Ectodermal cell (in vitro differentiated cells): ENCODE results near the gene EPB41L4B.

Source experiments
- H3K27ac ChIP-seq: 2 replicates; pipeline ENCODE4 v1.7.0; 2013; ENCODE audit warnings: mild to moderate bottlenecking, low read depth, low read length; ENCODE audit not compliant: insufficient read depth, poor library complexity, severe bottlenecking
- H3K27me3 ChIP-seq: 2 replicates; pipeline ENCODE4 v1.7.0; 2013; ENCODE audit warnings: mild to moderate bottlenecking, low read length; ENCODE audit not compliant: insufficient read depth, control insufficient read depth, poor library complexity, severe bottlenecking
- H3K36me3 ChIP-seq: one replicate; pipeline ENCODE4 v1.7.0; 2013; ENCODE audit warnings: low read length; ENCODE audit not compliant: control insufficient read depth, insufficient read depth
- H3K4me1 ChIP-seq: one replicate; pipeline ENCODE4 v1.7.0; 2013; ENCODE audit warnings: low read length; ENCODE audit not compliant: control insufficient read depth, insufficient read depth
- H3K4me3 ChIP-seq: 2 replicates; pipeline ENCODE4 v1.7.0; 2013; ENCODE audit warnings: low read depth, low read length, control low read depth; ENCODE audit not compliant: insufficient read depth
- H3K9me3 ChIP-seq: 2 replicates; pipeline ENCODE4 v1.7.0; 2013; ENCODE audit warnings: mild to moderate bottlenecking, low read length, moderate library complexity; ENCODE audit not compliant: control insufficient read depth
- WGBS, 2 experiments: methylation state at CpG; one replicate each; pipeline ENCODE4 v1.1.7; 2013; ENCODE audit warnings: missing lambda C conversion rate in 2 of 2; 5-methylcytosine and 5-hydroxymethylcytosine counted together

The EPB41L4B gene

GRCh38 chr9:109273869-109274268, 47.0 kb downstream of the EPB41L4B start:
- H3K4me3 ChIP-seq: no peak overlapping the region
- no peaks in the 10 kb centered on the region for H3K4me1 ChIP-seq
- WGBS, 2 experiments: 94 to 97% methylated on average over 3 of the region's 3 CpGs
- H3K27me3 ChIP-seq: no peaks in the 10 kb centered on the region
- H3K9me3 ChIP-seq: no peaks in the 10 kb centered on the region
- H3K27ac ChIP-seq: no peak overlapping the region
- H3K36me3 ChIP-seq: no peaks in the 10 kb centered on the region

- Histone ChIP-seq H3K27ac (no peak overlapping the region), H3K9me3 (peaks cover 3% of the 10 kb centered on the region), H3K4me3 (no peak overlapping the region), H3K36me3 (no peaks in the 10 kb centered on the region), H3K27me3 (no peaks in the 10 kb centered on the region), H3K4me1 (no peaks in the 10 kb centered on the region)
- WGBS, 2 experiments: 95 to 100% methylated on average over 2 of the region's 2 CpGs
Measured at GRCh38 chr9:109272745-109273144, 48.1 kb downstream of the EPB41L4B start.

- Histone ChIP-seq H3K27ac (no peak overlapping the region), H3K36me3 (no peaks in the 10 kb centered on the region), H3K4me3 (no peak overlapping the region), H3K4me1 (no peaks in the 10 kb centered on the region), H3K9me3 (peaks cover 5% of the 10 kb centered on the region), H3K27me3 (no peaks in the 10 kb centered on the region)
- WGBS, 2 experiments: 89 to 93% methylated on average over 4 of the region's 4 CpGs
Measured at GRCh38 chr9:109272045-109272444, 48.8 kb downstream of the EPB41L4B start.

- Histone ChIP-seq H3K36me3 (no peaks in the 10 kb centered on the region), H3K9me3 (peaks cover 5% of the 10 kb centered on the region), H3K4me1 (no peaks in the 10 kb centered on the region), H3K27me3 (no peaks in the 10 kb centered on the region), H3K27ac (no peak overlapping the region), H3K4me3 (no peak overlapping the region)
- 92 to 93% methylated on average over 15 of the region's 15 CpGs for WGBS, 2 experiments
Measured at GRCh38 chr9:109270971-109271925, 49.6 kb downstream of the EPB41L4B start.

GRCh38 chr9:109270441-109270840, 50.4 kb downstream of the EPB41L4B start:
- Histone ChIP-seq H3K27me3 (no peaks in the 10 kb centered on the region), H3K27ac (no peak overlapping the region), H3K4me1 (no peaks in the 10 kb centered on the region), H3K9me3 (peaks cover 5% of the 10 kb centered on the region), H3K4me3 (no peak overlapping the region), H3K36me3 (no peaks in the 10 kb centered on the region)

- Histone ChIP-seq H3K36me3 (no peaks in the 10 kb centered on the region), H3K4me3 (no peak overlapping the region), H3K27ac (no peak overlapping the region), H3K27me3 (no peaks in the 10 kb centered on the region), H3K4me1 (no peaks in the 10 kb centered on the region), H3K9me3 (peaks cover 5% of the 10 kb centered on the region)
- 90 to 94% methylated on average over 4 of the region's 5 CpGs for WGBS, 2 experiments
Measured at GRCh38 chr9:109269839-109270238, 51.0 kb downstream of the EPB41L4B start.

GRCh38 chr9:109269081-109269480, 51.8 kb downstream of the EPB41L4B start:
- WGBS, 2 experiments: 87 to 92% methylated on average over 3 of the region's 3 CpGs
- no peaks in the 10 kb centered on the region for H3K36me3 ChIP-seq
- H3K27ac ChIP-seq: no peak overlapping the region
- peaks cover 5% of the 10 kb centered on the region for H3K9me3 ChIP-seq
- no peak overlapping the region for H3K4me3 ChIP-seq
- H3K27me3 ChIP-seq: no peaks in the 10 kb centered on the region
- no peaks in the 10 kb centered on the region for H3K4me1 ChIP-seq

GRCh38 chr9:109267555-109267954, 53.3 kb downstream of the EPB41L4B start:
- H3K27me3 ChIP-seq: no peaks in the 10 kb centered on the region
- no peaks in the 10 kb centered on the region for H3K4me1 ChIP-seq
- 100% methylated on average over 3 of the region's 3 CpGs for WGBS, 2 experiments
- H3K36me3 ChIP-seq: no peaks in the 10 kb centered on the region
- H3K9me3 ChIP-seq: peaks cover 5% of the 10 kb centered on the region
- H3K4me3 ChIP-seq: no peak overlapping the region
- no peak overlapping the region for H3K27ac ChIP-seq

- Histone ChIP-seq H3K4me3 (no peak overlapping the region), H3K27me3 (no peaks in the 10 kb centered on the region), H3K4me1 (no peaks in the 10 kb centered on the region), H3K9me3 (peaks cover 5% of the 10 kb centered on the region), H3K36me3 (no peaks in the 10 kb centered on the region), H3K27ac (no peak overlapping the region)
- WGBS, 2 experiments: 85 to 86% methylated on average over 13 of the region's 13 CpGs
Measured at GRCh38 chr9:109264877-109265587, 55.8 kb downstream of the EPB41L4B start.

- Histone ChIP-seq H3K27ac (no peak overlapping the region), H3K36me3 (no peaks in the 10 kb centered on the region), H3K4me1 (peaks cover 10% of the 10 kb centered on the region), H3K4me3 (no peak overlapping the region), H3K27me3 (no peaks in the 10 kb centered on the region), H3K9me3 (peaks cover 5% of the 10 kb centered on the region)
- WGBS, 2 experiments: 86 to 96% methylated on average over 3 of the region's 3 CpGs
Measured at GRCh38 chr9:109263358-109263757, 57.5 kb downstream of the EPB41L4B start.
